Breast epithelium (tissue), 3 donors: Measurements from ENCODE around the gene NSD2.

Experiments
- POLR2A ChIP-seq: fragments of 450-650 bp; IDR thresholded peaks from one replicate; pipeline ENCODE4 v1.6.1; 2016; ENCODE audit warnings: antibody characterized with exemption, mild to moderate bottlenecking, moderate library complexity
- POLR2AphosphoS5 ChIP-seq, 3 donors: sonication (generic); formaldehyde crosslinking; IDR thresholded peaks; one replicate each; pipeline ENCODE4 v1.6.1; 2017; ENCODE audit warnings: antibody characterized with exemption in 3 of 3

DNA sequence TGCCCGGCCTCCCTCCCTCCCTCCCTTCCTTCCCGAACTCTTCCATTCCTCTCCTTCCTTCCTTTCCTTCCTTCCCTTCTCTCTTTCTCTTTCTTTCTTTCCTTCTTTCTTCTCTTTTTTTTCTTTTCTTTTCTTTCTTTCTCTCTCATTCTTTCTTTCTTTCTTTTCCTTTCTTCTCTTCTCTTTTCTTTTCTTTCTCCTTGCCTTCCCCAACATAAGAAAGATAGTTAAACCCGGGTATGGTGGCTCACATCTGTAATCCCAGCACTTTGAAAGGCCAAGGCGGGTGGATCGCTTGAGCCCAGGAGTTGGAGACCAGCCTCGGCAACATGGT is 25.4 kb downstream of the NSD2 start:
- TF ChIP-seq POLR2AphosphoS5 (IDR thresholded peaks at IDR 0.05) (no peak), POLR2A (no peak)
